Stimulated activated naive CD4-positive, alpha-beta T cell treated with Interleukin-2 at 50 U/mL for 16 hours (primary cell): Measurements from ENCODE around the gene RXRA.

ENCODE experiments used
- DNase-seq: peaks from one replicate; lab custom pipeline; 2025; lab: John Stamatoyannopoulos, UW

RXRA gene

DNA sequence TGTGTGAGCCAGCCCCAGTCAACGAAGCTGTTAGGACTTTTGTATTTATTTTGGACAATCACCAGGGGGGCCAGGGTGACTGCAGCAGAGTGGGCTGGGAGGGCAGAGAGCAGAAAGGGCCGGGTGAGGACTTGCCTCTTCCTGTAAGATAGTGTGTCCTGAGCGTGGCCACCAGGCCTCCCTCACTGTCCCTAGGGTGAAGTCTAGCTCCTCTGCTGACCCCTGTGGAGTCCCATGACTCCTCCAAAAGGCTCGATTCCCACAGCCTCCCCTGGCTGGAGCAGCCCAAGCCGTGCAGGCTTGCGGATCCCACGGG, 147.8 kb downstream of the RXRA start:
- no peak for DNase-seq

DNA sequence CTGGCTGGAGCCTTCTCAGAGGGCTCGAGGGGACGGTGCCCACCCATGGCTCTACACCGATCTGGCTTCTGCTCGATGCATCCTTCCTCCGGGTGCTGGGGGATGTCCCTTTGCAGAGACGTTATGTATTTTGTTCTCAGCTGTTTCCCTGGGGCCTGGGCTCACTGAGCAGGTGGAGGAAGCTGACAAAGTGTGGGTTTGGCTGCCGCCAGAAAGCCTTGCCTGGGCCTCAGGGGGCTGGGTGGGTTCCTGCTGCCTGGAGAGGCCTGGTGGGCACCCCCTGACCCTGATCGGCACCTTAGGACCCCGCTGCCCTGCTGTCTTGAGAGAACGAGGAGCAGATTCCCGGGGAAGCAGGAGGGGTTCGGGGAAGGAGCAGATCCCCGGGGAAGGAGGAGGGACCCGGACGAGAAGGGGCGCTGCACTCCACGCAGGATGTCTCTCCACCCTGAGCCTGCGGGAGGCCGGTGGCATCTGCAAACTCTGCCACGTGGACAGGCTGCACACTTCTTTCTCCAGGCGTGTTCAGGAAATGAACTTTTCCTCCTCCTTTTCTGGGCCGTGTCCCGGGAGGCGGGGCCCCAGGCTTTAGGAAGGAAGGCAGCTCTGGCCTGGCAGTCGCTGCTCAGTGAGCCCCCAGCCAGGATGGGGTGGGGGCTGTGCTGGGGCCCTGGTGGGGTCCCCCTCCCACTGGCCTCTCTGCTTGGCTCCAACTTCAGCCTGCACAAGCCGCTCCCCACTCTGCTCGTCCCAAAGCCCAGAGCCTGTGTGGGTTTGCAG, 148.9 kb downstream of the RXRA start:
- no peak for DNase-seq

DNA sequence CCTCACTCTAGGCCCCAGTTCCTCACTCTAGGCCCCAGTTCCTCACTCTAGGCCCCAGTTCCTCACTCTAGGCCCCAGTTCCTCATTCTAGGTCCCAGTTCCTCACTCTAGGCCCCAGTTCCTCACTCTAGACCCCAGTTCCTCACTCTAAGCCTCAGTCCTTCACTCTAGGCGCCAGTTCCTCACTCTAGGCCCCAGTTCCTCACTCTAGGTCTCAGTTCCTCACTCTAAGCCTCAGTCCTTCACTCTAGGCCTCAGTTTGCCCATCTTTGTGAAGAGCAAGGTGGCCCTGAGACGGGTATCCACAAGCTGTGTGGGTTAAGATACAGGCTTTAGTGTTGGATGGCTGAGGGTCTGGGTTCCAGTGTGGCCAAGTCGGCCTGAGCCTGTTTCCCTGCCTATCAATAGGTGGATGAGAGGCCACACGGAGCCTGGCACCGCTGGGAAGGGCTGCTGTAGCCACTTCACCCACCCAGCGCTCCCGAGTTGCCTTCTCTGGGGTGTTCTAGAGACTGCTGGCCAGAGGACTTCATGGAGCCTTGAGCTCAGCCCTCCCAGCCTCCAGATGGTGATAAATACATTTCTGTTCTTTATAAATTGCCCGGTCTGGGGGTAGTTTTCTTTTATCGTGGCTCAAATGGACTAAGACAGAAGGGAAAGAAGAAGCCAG, 150.2 kb downstream of the RXRA start:
- DNase-seq: no peak

GRCh38 chr9:134476942-134477335, 150.7 kb downstream of the RXRA start:
- DNase-seq: no peak

DNA sequence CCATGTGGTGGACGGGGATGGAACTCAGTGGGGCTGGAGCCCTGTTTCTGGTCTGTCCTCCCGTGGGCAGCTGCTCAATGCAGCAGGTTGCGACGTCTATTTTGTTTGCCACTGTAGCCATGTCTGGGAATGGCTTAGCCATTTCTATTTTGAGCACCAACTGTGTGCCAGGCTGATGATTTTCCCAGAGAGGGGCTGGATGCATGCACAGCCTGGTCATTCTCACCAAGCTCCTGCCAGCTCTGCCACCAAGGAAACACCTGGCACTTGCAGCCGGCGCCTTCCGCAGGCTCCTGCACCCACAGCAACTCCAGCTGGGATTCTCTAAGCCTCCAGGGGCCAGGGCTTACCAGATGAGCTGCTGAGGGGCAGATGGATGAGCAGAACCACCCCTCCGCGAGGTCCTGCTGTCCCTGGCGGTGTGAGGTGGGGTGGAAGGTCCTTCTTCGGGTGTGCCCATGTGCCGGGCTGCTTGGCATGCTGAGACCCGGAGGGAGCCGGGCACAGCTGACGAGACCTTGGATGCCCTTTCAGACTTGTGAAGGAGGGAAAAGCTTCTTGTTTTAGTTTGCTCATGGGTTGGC, 151.2 kb downstream of the RXRA start:
- DNase-seq: no peak

- no peak for DNase-seq
Observed at GRCh38 chr9:134477927-134478326, 151.7 kb downstream of the RXRA start.

GRCh38 chr9:134481762-134482161, 155.5 kb downstream of the RXRA start:
- no peak for DNase-seq

DNA sequence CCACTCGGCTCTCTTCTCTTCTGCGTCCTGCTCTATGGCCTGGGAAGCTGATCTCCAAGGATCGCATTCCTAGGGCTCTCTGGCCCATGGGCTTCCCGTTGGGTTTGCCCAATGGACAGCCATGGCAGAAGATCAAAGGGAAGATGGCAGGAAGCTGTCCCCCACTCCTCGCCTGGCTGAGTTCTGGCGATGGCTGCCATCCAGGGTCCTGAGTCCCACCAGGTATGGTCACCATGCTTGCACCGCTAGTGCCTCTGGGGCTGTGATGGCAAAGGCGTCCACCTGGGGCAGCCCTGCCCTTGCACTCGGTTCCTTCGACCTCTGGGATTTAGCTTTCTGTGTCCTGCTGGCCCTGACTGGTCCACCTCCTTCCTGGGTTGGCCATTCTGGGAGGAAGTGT, 156.0 kb downstream of the RXRA start:
- no peak for DNase-seq

- no peak for DNase-seq
Observed at GRCh38 chr9:134483361-134484184, 157.3 kb downstream of the RXRA start.

GRCh38 chr9:134484479-134484878, 158.2 kb downstream of the RXRA start:
- DNase-seq: no peak

DNA sequence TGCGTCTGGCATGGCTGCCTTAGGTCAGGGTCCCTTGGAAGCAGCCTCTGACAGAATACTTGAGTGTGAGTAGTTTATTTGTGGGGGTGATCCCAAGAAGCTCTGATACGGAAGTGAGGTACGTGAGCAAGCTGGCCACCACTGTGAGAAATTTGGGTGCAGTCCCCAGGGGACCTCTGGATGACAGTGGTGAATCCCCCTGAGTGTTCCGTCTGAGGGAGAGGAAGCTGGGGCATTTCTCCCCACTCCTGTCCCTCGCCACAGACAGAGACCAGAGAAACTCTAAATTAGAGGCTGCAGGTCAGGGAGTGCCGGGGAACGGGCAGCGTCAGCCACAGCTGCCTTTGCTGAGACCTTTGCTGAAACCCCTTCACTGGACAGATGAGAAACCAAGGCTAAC, 159.4 kb downstream of the RXRA start:
- DNase-seq: no peak

DNA sequence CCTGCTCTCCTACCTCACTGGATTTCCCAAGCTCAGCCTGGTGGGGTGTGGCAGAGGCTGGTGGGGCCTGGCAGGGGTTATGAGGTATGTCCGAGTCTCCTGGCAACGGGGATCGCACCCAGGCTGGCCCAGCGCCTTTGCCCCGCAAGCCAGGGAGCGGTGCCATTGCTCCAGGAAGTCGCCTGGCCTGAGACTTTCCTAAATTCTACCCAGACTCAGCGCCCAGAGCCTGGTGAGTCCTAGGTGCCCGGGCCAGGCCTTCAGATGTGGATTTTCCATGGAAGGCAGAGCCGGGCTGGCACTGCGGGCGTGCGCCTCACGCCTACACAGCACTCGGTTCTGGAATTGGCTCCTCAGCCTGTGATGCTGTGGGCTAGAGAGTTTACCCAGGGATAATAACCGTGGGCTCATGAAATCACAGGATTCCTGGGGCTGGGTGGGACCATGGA, 159.9 kb downstream of the RXRA start:
- DNase-seq: no peak

- no peak for DNase-seq
Observed at GRCh38 chr9:134486596-134486995, 160.3 kb downstream of the RXRA start.
